Uterus (tissue), 4 donors: Measurements from ENCODE around the gene RPLP1. TPM values are rescaled to one million over a fixed set of nuclear protein-coding genes. Genes with fewer than 3 reads are reported as not detected.
A peak's percentile ranks its signal among the peaks of the same experiment; 100 is the strongest.

Experiments
- DNase-seq, 2 donors: peaks; one replicate each; pipeline ENCODE4 v3.0.0-alpha.2; 2019 to 2020
- H3K27ac ChIP-seq, 2 donors: fragments of 200-600 bp; sonication (generic); 1 replicate in 1 of 2; 2 replicates in 1 of 2; pipeline ENCODE4 v1.5.1; 2016 to 2018
- H3K27me3 ChIP-seq, 2 donors: fragments of 200-600 bp; sonication (generic); one replicate each; pipeline ENCODE4 v1.5.1; 2018 to 2019; ENCODE audit warnings: control low read depth in 1 of 2
- H3K36me3 ChIP-seq, 2 donors: fragments of 200-600 bp; sonication (generic); one replicate each; pipeline ENCODE4 v1.5.1; 2019; ENCODE audit warnings: control low read depth in 1 of 2
- H3K4me1 ChIP-seq, 2 donors: fragments of 200-600 bp; sonication (generic); one replicate each; pipeline ENCODE4 v1.5.1; 2018 to 2019; ENCODE audit warnings: control low read depth in 1 of 2
- H3K4me3 ChIP-seq, 2 donors: fragments of 200-600 bp; sonication (generic); 1 replicate in 1 of 2; 2 replicates in 1 of 2; pipeline ENCODE4 v1.5.1; 2018 to 2019; ENCODE audit warnings: mild to moderate bottlenecking in 1 of 2
- H3K9me3 ChIP-seq, 2 donors: fragments of 200-600 bp; sonication (generic); one replicate each; pipeline ENCODE4 v1.5.1; 2019; ENCODE audit warnings: control low read depth in 1 of 2
- POLR2A ChIP-seq, 2 donors: fragments of 450-650 bp; IDR thresholded peaks; one replicate each; pipeline ENCODE4 v1.6.1; 2016; ENCODE audit warnings: antibody characterized with exemption in 2 of 2, mild to moderate bottlenecking in 1 of 2, moderate library complexity in 1 of 2
- intact Hi-C: fragments of 100-400 bp; cut with DNase I; formaldehyde crosslinking; loops from one replicate; pipeline ENCODE4 v1.15.1; 2023; ENCODE audit warnings: low total_unique reads
- total RNA-seq, 4 donors: library from RNA; depleted of rRNA in 3 of 4; stranded (reverse); fragments of >200 nt in 3 of 4; gene quantifications; one replicate each; pipeline versions ENCODE4 v1.1.0 to v1.2.4, GENCODE V29; 2014 to 2023
- TF ChIP-seq, protein P1 (sequence below), 4 experiments: fragments of 200-600 bp in 2 of 4; fragments of 450-650 bp in 2 of 4; sonication (generic) in 2 of 4; IDR thresholded peaks; one replicate each; pipeline ENCODE4 v1.5.1; 2016 to 2019; ENCODE audit warnings: antibody characterized with exemption in 4 of 4, mild to moderate bottlenecking in 2 of 4, moderate library complexity in 1 of 4
- donor health status: DM: yes; HTN: yes; CAD: no.

Gene RPLP1
- total RNA-seq: 1,000 to 10,000 TPM in 3 of 4 donors, 10 to 100 TPM in 1; 61.5 to 2,786 (median 1,440) TPM

DNA sequence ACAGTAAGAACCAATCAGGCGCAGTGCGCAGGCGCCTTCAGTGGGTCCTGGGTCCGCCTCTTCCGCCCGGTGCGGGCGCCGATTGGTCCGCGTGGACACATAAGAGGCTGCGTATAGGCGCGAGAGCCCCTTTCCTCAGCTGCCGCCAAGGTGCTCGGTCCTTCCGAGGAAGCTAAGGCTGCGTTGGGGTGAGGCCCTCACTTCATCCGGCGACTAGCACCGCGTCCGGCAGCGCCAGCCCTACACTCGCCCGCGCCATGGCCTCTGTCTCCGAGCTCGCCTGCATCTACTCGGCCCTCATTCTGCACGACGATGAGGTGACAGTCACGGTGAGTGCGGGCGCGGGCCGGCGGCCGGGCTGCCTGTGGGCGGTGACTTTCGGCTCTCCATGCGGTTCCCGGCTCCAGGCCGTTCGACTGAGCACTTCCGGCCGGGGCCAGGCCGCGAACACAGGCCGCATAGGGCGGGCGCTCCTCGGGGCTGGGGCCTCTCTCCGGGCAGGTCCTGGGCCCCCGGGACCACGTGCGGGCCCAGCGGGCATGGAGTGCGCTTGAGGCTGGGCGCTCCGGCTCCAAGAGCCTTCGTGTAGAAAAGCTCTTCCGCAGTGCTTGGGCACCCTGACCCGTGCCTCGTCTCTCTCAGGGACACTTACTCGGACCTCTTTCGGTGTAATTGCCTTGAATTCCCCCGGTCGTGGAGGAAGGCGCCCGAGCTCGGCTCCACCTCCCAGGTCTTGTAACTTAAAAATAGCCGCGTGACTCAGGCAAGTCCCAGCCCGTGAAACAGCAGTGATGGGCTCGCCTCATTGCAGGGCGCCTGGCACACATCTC lies at the start of gene RPLP1:
TSS of gene RPLP1 (plus strand) at position 127 of the 830 bp plus-strand sequence. CDS start at position 258, 131 bp downstream.
- intact Hi-C loops: no loop called here
- H3K4me3 ChIP-seq: peak within 1 kb of the TSS; percentile 74 to 76

DNA sequence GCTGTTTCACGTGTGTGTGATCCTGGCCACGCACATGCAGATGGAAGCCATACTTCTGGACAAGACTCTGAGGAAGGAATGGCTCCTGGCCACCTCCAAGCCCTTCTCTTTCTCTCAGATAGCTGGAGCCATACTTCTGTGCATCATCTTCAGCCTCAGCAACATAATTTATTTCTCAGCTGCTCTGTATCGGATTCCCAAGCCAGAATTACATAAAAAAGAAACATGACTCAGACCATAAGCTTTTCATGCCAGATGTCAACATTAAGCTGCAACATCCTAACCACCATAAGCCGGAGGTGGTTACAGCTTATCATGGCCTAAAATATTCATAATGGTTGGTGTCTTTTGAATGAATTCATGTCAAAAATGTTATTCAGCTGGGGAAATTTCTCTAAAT lies 49.0 kb upstream of the RPLP1 start:
- Histone ChIP-seq H3K27me3 (no peaks in the 10 kb centered on the region), H3K36me3 (no peaks in the 10 kb centered on the region), H3K9me3 (no peaks in the 10 kb centered on the region), H3K4me3 (no peak overlapping the region), H3K27ac (peak overlapping the region in 1 of 2 donors; percentile 12), H3K4me1 (peaks cover 4 to 5% of the 10 kb centered on the region in 2 donors)
- DNase-seq: no peak
- TF ChIP-seq POLR2A (IDR thresholded peaks at IDR 0.05): no peak
- TF ChIP-seq, protein P1, sequence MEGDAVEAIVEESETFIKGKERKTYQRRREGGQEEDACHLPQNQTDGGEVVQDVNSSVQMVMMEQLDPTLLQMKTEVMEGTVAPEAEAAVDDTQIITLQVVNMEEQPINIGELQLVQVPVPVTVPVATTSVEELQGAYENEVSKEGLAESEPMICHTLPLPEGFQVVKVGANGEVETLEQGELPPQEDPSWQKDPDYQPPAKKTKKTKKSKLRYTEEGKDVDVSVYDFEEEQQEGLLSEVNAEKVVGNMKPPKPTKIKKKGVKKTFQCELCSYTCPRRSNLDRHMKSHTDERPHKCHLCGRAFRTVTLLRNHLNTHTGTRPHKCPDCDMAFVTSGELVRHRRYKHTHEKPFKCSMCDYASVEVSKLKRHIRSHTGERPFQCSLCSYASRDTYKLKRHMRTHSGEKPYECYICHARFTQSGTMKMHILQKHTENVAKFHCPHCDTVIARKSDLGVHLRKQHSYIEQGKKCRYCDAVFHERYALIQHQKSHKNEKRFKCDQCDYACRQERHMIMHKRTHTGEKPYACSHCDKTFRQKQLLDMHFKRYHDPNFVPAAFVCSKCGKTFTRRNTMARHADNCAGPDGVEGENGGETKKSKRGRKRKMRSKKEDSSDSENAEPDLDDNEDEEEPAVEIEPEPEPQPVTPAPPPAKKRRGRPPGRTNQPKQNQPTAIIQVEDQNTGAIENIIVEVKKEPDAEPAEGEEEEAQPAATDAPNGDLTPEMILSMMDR (IDR thresholded peaks at IDR 0.05): no peak
- intact Hi-C loops: no loop called here

More for the DNA sequence above, at the start of gene RPLP1:
- H3K9me3 ChIP-seq: no peaks in the 10 kb centered on the region
- H3K36me3 ChIP-seq: no peaks in the 10 kb centered on the region
- peak; percentile 96 for DNase-seq
- TF ChIP-seq POLR2A (IDR thresholded peaks at IDR 0.05): peak; percentile 89 to 90
- TF ChIP-seq, protein P1 (IDR thresholded peaks at IDR 0.05): peak in 1 of 4 experiments; percentile 9
- H3K4me1 ChIP-seq: peaks cover 0 to 5% of the 10 kb centered on the region in 2 donors
- H3K27ac ChIP-seq: peak within 1 kb of the TSS; percentile 91 to 95
- no peaks in the 10 kb centered on the region for H3K27me3 ChIP-seq

DNA sequence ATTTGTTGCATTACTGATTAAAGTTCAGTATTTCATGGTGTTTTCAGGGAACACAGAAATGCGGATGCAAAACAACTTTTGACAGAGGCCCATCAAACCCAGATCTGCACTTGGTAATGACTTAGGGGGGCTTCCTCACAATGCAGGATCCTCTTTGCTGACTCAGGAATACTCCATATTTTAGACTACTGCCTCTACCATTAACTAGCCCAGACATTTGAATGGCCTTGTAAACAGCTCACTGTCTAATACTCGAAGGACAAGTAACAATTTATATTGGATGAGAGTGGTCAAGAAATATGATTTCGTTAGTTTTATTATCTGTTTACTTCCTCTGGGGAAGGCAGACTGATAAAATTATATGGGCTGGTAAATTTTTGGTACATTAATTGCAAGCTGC lies 47.5 kb upstream of the RPLP1 start:
- no peaks in the 10 kb centered on the region for H3K36me3 ChIP-seq
- DNase-seq: no peak
- intact Hi-C loops: no loop called here
- TF ChIP-seq, protein P1 (IDR thresholded peaks at IDR 0.05): no peak
- TF ChIP-seq POLR2A (IDR thresholded peaks at IDR 0.05): no peak
- peaks cover 4 to 5% of the 10 kb centered on the region in 2 donors for H3K4me1 ChIP-seq
- H3K9me3 ChIP-seq: no peaks in the 10 kb centered on the region
- peak overlapping the region; percentile 4 to 10 for H3K27ac ChIP-seq
- H3K27me3 ChIP-seq: no peaks in the 10 kb centered on the region
- no peak overlapping the region for H3K4me3 ChIP-seq

DNA sequence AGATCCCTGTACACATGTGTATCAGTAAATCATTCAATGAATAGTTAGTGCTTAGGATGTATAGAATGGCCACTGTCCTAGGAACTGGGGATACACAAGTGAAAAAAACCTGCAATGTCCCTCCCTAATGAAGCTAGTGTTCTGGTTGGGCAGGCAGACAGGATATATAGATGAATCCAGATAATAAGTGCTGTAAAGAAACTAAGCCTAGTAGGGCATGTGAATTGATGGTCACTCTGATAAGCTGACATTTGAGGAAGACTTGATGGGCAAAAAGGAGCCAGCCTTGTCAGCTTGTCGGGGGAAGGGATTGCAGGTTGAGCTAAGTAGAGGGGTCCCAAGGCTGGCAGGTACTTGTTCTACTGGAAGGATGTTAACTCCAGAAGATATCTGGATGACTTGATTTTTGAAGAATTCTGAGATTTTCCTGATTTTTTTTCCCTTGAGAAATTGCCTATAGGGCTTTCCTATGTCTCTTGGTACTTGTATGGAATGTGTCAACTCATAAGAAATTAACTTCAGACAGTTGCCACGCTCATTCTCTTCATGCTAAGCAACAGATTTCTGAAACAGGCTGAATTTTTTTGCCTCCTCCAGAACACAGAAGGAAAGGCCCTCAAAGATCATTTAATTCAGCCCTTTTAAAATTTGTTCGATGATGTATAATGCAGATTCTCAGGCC lies 44.8 kb upstream of the RPLP1 start:
- Histone ChIP-seq H3K4me3 (no peak overlapping the region), H3K4me1 (peaks cover 4 to 5% of the 10 kb centered on the region in 2 donors), H3K9me3 (no peaks in the 10 kb centered on the region), H3K27ac (no peak overlapping the region), H3K36me3 (no peaks in the 10 kb centered on the region), H3K27me3 (no peaks in the 10 kb centered on the region)
- TF ChIP-seq POLR2A (IDR thresholded peaks at IDR 0.05): no peak
- TF ChIP-seq, protein P1 (IDR thresholded peaks at IDR 0.05): no peak
- intact Hi-C loops: no loop called here
- no peak for DNase-seq

DNA sequence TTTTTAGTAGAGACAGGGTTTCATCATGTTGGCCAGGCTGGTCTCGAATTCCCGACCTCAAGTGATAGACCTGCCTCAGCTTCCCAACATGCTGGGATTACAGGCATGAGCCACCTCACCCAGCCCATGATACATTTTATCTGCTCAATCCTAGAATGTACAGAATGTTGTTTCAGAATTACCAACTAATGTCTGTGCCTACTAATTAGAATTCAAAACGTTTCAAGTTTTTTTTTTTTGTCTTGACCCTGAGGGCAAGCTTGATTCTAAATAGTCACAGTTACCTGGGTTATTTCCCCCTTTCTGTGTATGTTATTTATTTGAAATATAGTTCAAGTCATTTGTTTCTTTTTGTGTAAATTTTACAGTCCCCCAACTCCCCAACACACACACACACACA lies 43.8 kb upstream of the RPLP1 start:
- no peak for TF ChIP-seq POLR2A (IDR thresholded peaks at IDR 0.05)
- TF ChIP-seq, protein P1 (IDR thresholded peaks at IDR 0.05): no peak
- Histone ChIP-seq H3K27me3 (no peaks in the 10 kb centered on the region), H3K9me3 (no peaks in the 10 kb centered on the region), H3K4me3 (no peak overlapping the region), H3K4me1 (peaks cover 4 to 5% of the 10 kb centered on the region in 2 donors), H3K27ac (no peak overlapping the region), H3K36me3 (no peaks in the 10 kb centered on the region)
- DNase-seq: no peak
- intact Hi-C loops: no loop called here
